BJ (cell line): ENCODE results near the gene DYNC2LI1. TPM values are rescaled to one million over a fixed set of nuclear protein-coding genes. Genes with fewer than 3 reads are reported as not detected.

Experiments used
- CTCF ChIA-PET: fragments of 350-600 bp; formaldehyde crosslinking; extraction: SDS; loops from one replicate; lab custom pipeline; 2021; ENCODE audit warnings: antibody characterized with exemption, inconsistent platforms; lab: Yijun Ruan, JAX
- POLR2A ChIA-PET: fragments of 300-600 bp; sonication (Branson Sonifier 250); formaldehyde crosslinking; extraction: SDS; loops from one replicate; lab custom pipeline; 2021; ENCODE audit warnings: antibody characterized with exemption; lab: Charles Lee
- DNase-seq: peaks from one replicate; pipeline ENCODE4 v3.0.0-alpha.2; 2011; ENCODE audit warnings: low read depth
- H3K27me3 ChIP-seq: 2 replicates; pipeline ENCODE4 v1.6.0; 2011; ENCODE audit warnings: low read length; ENCODE audit not compliant: control insufficient read depth, insufficient read depth
- H3K36me3 ChIP-seq: 2 replicates; pipeline ENCODE4 v1.5.1; 2011; ENCODE audit warnings: low read length; ENCODE audit not compliant: control insufficient read depth, insufficient read depth
- H3K4me3 ChIP-seq: 2 replicates; pipeline ENCODE4 v1.5.1; 2011; ENCODE audit warnings: low read depth, mild to moderate bottlenecking, control low read depth, low read length
- CTCF ChIP-seq: IDR thresholded peaks from 2 replicates; pipeline ENCODE4 v1.5.1; 2011; ENCODE audit warnings: low read depth, mild to moderate bottlenecking, control low read depth, inconsistent platforms, low read length, moderate library complexity; ENCODE audit not compliant: insufficient read depth
- polyA plus RNA-seq: library from polyadenylated mRNA; depleted of rRNA; stranded (reverse); fragments of >200 nt; gene quantifications from 2 replicates; pipeline ENCODE4 v1.2.3, GENCODE V29; 2011; rRNA removed
- small RNA-seq: library from RNA; depleted of rRNA; stranded (forward); fragments of <200 nt; gene quantifications from one replicate; pipeline ENCODE3, GENCODE V24; 2012; ENCODE audit warnings: low replicate concordance, low read depth; ENCODE audit not compliant: insufficient read length

The DYNC2LI1 gene
- polyA plus RNA-seq, 1 experiment = 7.2 TPM

GRCh38 chr2:43854671-43855070, 80.8 kb downstream of the DYNC2LI1 start:
- CTCF ChIA-PET = no interaction called here
- H3K27me3 ChIP-seq = peaks cover 7% of the 10 kb centered on the region

GRCh38 chr2:43855292-43855691, 81.5 kb downstream of the DYNC2LI1 start:
- H3K4me3 ChIP-seq = no peak overlapping the region
- H3K27me3 ChIP-seq = peaks cover 6% of the 10 kb centered on the region
- no peak for DNase-seq
- no peak for TF ChIP-seq CTCF
- no peaks in the 10 kb centered on the region for H3K36me3 ChIP-seq
- ChIA-PET POLR2A (no interaction called here), CTCF (no interaction called here)

More at GRCh38 chr2:43854671-43855070, 80.8 kb downstream of the DYNC2LI1 start:
- POLR2A ChIA-PET = no interaction called here
- DNase-seq = no peak
- H3K4me3 ChIP-seq = no peak overlapping the region
- no peaks in the 10 kb centered on the region for H3K36me3 ChIP-seq
- TF ChIP-seq CTCF = no peak

Small RNAs within 50 kb of the gene (small RNA-seq; reads per million reads assigned to genes)
- not detected for gene RN7SKP66

Other genes with a start within 250 kb of the DYNC2LI1 start
- gene THADA, start 178.0 kb upstream of the DYNC2LI1 start, polyA plus RNA-seq = 15.2 and 21.6 TPM in 2 replicates
- 2.2 and 3.6 TPM in 2 replicates for gene PLEKHH2, start 136.8 kb upstream of the DYNC2LI1 start, polyA plus RNA-seq
- gene C1GALT1C1L, start 97.6 kb upstream of the DYNC2LI1 start, polyA plus RNA-seq = 0.12 and 0.48 TPM in 2 replicates
- gene ABCG5, start 64.8 kb downstream of the DYNC2LI1 start, polyA plus RNA-seq = not detected in 2 replicates
- not detected in 2 replicates for gene ABCG8, start 64.9 kb downstream of the DYNC2LI1 start, polyA plus RNA-seq
- gene LRPPRC, start 221.9 kb downstream of the DYNC2LI1 start, polyA plus RNA-seq = 24.9 and 49.0 TPM in 2 replicates